Pancreas (tissue), 10 donors: ENCODE results near the gene VAV2. TPM values are rescaled to one million over a fixed set of nuclear protein-coding genes. Genes with fewer than 3 reads are reported as not detected.
"Not testable (repeated sequence)": the region's sequence is repeated elsewhere in the genome, so short reads cannot be mapped to it uniquely, and the experiment has no call there.

Source experiments
- ATAC-seq, 4 donors: fragments of 200-7000 bp; cut with Tn5 transposase; one replicate each; pipeline versions ENCODE4 v1.8.0 to v1.9.1; 2020; ENCODE audit warnings: mild to moderate bottlenecking in 4 of 4, moderate library complexity in 4 of 4
- DNase-seq, 6 donors: peaks; one replicate each; pipeline ENCODE4 v3.0.0-alpha.2; 2020
- FAIRE-seq: peaks from 2 replicates; lab custom pipeline; 2012; peaks lifted over from hg19 to GRCh38; lab: Jason Lieb, UNC
- H3K27ac ChIP-seq, 4 donors: fragments of 200-600 bp; sonication (generic); 1 replicate in 3 of 4; 2 replicates in 1 of 4; pipeline versions ENCODE4 v1.5.0 to v1.8.0; 2020
- H3K27me3 ChIP-seq, 4 donors: fragments of 200-600 bp; one replicate each; pipeline ENCODE4 v1.8.0; 2021
- H3K36me3 ChIP-seq, 3 donors: fragments of 200-600 bp; sonication (generic) in 1 of 3; one replicate each; pipeline versions ENCODE4 v1.5.0 to v1.8.0; 2020 to 2021
- H3K4me1 ChIP-seq, 3 donors: fragments of 200-600 bp; one replicate each; pipeline ENCODE4 v1.8.0; 2021
- H3K4me3 ChIP-seq, 4 donors: fragments of 200-600 bp; sonication (generic) in 2 of 4; one replicate each; pipeline versions ENCODE4 v1.5.0 to v1.8.0; 2020 to 2021
- H3K9me3 ChIP-seq, 4 donors: fragments of 200-600 bp; one replicate each; pipeline ENCODE4 v1.8.0; 2021
- WGBS, 2 donors: extraction: QIAGEN DNeasy Blood & Tissue Kit; methylation state at CpG; one replicate each; pipeline ENCODE4 v1.1.7; 2013; 5-methylcytosine and 5-hydroxymethylcytosine counted together
- intact Hi-C, 3 donors: fragments of 100-400 bp; cut with DNase I; formaldehyde crosslinking; loops; one replicate each; pipeline versions ENCODE4 v1.11.1 to v1.14.2; 2022
- polyA plus RNA-seq, 2 donors: library from polyadenylated mRNA; stranded (reverse); fragments of 200-250 nt; gene quantifications; one replicate each; pipeline ENCODE4 v1.2.3, GENCODE V29; 2013
- total RNA-seq, 6 donors: library from RNA; stranded (reverse); fragmentation: NEBNext Ultra II Directional in 4 of 6; extraction: Animal tissue kit (Norgen Biotek cat#: 25700) in 4 of 6; gene quantifications; one replicate each; pipeline versions ENCODE4 v1.2.1 to v1.2.4, GENCODE V29; 2021 to 2023
- TF ChIP-seq, protein P1 (sequence below), 4 donors: fragments of 200-600 bp; sonication (generic) in 3 of 4; IDR thresholded peaks; one replicate each; pipeline versions ENCODE4 v1.5.0 to v1.8.0; 2021; ENCODE audit warnings: antibody characterized with exemption in 4 of 4
- donor health status: healthy with polysubstance abuse.
- donor health status: DM: no; HTN: no; CAD: no; lungs with moderate emphysema.
- donor health status: DM: no; HTN: no; CAD: no.
- donor health status: control.
- donor health status: control.
- donor health status: Bipolar disorder and iron deficiency.
- donor health status: DM: yes; HTN: yes; CAD: no.
- donor health status: DM: no; HTN: no; CAD: no.
- donor health status: DM: no; HTN: no; CAD: no.
- donor health status: DM: yes; HTN: yes; CAD: no.

Gene VAV2
- total and polyA plus RNA-seq, 8 donors, result 20.5 to 41.0 (median 33.6) TPM

DNA sequence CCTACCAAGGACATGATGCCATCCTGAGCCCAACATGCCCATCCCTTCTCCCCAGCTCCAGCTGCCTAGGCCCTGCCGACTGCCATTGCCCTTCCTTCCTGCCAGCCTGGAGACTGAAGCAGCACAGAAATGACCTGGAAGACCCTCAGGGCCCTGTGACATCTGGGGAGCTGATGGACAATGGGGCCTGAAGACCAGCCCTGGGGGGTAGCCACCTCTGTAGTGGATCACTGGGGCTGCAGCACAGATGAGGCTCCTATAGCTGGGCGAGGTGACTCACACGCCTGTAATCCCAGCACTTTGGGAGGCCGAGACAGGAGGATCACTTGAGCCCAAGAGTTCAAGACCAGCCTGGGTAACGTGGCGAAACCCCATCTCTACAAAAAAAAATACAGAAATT lies 86.6 kb downstream of the VAV2 start:
- no peak for FAIRE-seq
- intact Hi-C loops, result no loop called here
- H3K4me1 ChIP-seq, result no peaks in the 10 kb centered on the region
- H3K9me3 ChIP-seq, result no peaks in the 10 kb centered on the region
- ATAC-seq, result no peak
- no peaks in the 10 kb centered on the region for H3K36me3 ChIP-seq
- no peak overlapping the region for H3K27ac ChIP-seq
- TF ChIP-seq, protein P1, sequence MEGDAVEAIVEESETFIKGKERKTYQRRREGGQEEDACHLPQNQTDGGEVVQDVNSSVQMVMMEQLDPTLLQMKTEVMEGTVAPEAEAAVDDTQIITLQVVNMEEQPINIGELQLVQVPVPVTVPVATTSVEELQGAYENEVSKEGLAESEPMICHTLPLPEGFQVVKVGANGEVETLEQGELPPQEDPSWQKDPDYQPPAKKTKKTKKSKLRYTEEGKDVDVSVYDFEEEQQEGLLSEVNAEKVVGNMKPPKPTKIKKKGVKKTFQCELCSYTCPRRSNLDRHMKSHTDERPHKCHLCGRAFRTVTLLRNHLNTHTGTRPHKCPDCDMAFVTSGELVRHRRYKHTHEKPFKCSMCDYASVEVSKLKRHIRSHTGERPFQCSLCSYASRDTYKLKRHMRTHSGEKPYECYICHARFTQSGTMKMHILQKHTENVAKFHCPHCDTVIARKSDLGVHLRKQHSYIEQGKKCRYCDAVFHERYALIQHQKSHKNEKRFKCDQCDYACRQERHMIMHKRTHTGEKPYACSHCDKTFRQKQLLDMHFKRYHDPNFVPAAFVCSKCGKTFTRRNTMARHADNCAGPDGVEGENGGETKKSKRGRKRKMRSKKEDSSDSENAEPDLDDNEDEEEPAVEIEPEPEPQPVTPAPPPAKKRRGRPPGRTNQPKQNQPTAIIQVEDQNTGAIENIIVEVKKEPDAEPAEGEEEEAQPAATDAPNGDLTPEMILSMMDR (IDR thresholded peaks at IDR 0.05), result no peak
- WGBS, 2 donors, result 94 to 96% methylated on average over 6 of the region's 6 CpGs
- no peaks in the 10 kb centered on the region for H3K27me3 ChIP-seq
- no peak for DNase-seq
- no peak overlapping the region for H3K4me3 ChIP-seq

DNA sequence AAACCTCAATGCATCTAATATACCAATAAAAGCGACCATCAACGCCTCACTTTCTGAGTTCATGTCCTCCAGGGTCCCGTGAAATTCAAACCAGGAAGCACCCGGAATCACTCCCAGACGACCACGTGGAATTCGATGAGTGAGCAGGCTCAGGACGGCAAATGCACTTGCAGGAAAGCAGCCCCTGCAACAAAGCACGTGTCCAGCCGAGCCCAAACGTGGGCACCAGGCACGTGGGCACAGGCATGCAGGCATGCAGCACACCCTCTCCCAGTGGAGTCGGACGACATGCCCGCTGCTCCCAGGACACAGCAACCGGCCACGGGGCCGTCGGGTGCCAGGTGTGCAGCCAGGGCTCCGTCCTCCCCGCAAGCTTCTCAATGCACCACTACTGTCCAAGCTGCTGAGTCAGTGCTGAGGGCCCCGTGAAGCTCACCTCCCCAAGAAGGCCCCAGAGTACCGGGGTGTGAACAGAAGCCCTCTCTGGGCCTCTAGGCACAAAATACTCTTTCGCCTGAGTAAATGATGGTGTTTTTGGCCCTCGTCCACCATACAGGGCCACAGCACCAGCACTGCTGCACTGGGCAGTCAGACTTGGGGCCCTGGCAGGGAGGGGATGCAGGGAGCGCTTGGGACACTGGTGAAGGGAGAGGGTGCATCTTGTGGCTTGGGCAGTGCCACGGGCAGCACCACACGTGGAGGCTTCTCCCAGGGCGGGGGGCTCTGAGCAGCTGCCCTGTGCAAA lies 87.6 kb downstream of the VAV2 start:
- H3K36me3 ChIP-seq, result no peaks in the 10 kb centered on the region
- TF ChIP-seq, protein P1 (IDR thresholded peaks at IDR 0.05), result no peak
- intact Hi-C loops, result no loop called here
- no peak overlapping the region for H3K4me3 ChIP-seq
- 81 to 86% methylated on average over 29 of the region's 29 CpGs for WGBS, 2 donors
- H3K4me1 ChIP-seq, result no peaks in the 10 kb centered on the region
- ATAC-seq, result peak in 1 of 4 donors; percentile 5
- no peaks in the 10 kb centered on the region for H3K27me3 ChIP-seq
- H3K27ac ChIP-seq, result no peak overlapping the region
- no peak for FAIRE-seq
- no peaks in the 10 kb centered on the region for H3K9me3 ChIP-seq
- peak in 1 of 6 donors; percentile 68 for DNase-seq

DNA sequence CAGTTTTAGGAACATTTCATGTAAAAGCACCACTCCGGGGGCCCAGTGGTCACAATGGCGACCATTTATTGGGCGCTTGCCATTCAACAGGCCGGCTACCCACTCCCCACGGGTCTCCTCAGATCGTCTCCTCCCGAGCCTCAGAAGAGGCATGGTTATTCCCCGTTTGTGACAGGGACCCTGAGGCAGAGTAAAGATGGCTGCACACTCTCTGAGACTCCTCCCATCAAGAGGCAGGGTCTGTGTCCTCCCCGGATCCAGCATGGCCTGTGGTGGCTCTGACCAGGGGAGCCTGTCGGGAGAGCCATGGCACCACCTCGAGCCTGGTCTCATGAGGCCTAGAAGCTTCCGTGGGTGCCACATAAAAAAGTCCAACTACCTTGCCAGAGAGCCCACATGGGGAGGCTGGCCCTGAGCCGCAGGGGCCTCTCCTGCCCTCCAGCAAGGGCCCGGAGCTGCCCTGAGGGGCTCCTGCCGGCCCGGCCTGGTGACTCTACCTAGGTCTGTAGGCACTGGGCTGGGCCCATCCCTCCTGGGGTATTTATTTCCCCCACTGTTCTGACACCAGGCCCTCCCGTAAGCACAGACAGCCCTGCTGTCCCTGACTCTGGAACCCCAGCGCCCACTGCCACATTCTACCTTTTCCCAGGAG lies 90.8 kb downstream of the VAV2 start:
- WGBS, 2 donors, result 92 to 95% methylated on average over 18 of the region's 18 CpGs
- H3K9me3 ChIP-seq, result no peaks in the 10 kb centered on the region
- FAIRE-seq (no peak), ATAC-seq (peak in 1 of 4 donors; percentile 3), DNase-seq (no peak)
- H3K4me1 ChIP-seq, result no peaks in the 10 kb centered on the region
- no peak overlapping the region for H3K4me3 ChIP-seq
- no peaks in the 10 kb centered on the region for H3K36me3 ChIP-seq
- H3K27me3 ChIP-seq, result no peaks in the 10 kb centered on the region
- no peak overlapping the region for H3K27ac ChIP-seq
- intact Hi-C loops, result no loop called here
- TF ChIP-seq, protein P1 (IDR thresholded peaks at IDR 0.05), result no peak

DNA sequence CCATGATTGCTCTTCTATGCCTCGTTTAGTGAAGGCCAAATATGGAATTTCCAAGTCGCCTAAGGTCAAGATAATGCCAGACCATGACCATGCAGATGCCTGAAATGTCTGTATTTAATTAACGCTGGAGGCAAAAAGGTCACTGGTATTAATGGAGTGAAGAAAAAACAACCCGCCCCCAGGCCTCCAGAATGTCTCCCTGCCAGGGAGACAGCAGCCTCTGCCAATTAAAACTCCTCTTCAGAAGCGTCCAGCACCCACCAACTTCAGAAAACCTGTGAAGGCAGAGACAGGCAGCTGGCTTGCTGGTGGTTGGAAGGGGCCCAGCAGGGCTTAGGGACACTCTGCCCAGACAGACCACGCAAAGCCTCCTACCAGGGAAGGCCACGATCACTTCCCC lies 94.4 kb downstream of the VAV2 start:
- 70 to 75% methylated on average over 7 of the region's 7 CpGs for WGBS, 2 donors

GRCh38 chr9:133896007-133896406 lies 96.1 kb downstream of the VAV2 start:
- FAIRE-seq, H3K27ac ChIP-seq, H3K4me3 ChIP-seq, ATAC-seq, H3K9me3 ChIP-seq, DNase-seq, intact Hi-C loops, H3K36me3 ChIP-seq, H3K27me3 ChIP-seq: not testable (repeated sequence)
- peaks cover 0 to 12% (median 8%) of the 10 kb centered on the region in 3 donors for H3K4me1 ChIP-seq
- WGBS, 2 donors, result 90% methylated on average over 12 to 13 of the region's 13 CpGs

More for the DNA sequence above, 94.4 kb downstream of the VAV2 start:
- no peaks in the 10 kb centered on the region for H3K27me3 ChIP-seq
- FAIRE-seq (no peak), ATAC-seq (no peak), DNase-seq (no peak)
- no peaks in the 10 kb centered on the region for H3K9me3 ChIP-seq
- TF ChIP-seq, protein P1 (IDR thresholded peaks at IDR 0.05), result no peak
- no peaks in the 10 kb centered on the region for H3K36me3 ChIP-seq
- H3K4me3 ChIP-seq, result no peak overlapping the region
- peaks cover 0 to 6% (median 3%) of the 10 kb centered on the region in 3 donors for H3K4me1 ChIP-seq
- intact Hi-C loops, result no loop called here
- H3K27ac ChIP-seq, result no peak overlapping the region
